HG03103 (cell line): ENCODE measurements around the gene USP28.
"Not testable (repeated sequence)": the region's sequence is repeated elsewhere in the genome, so short reads cannot be mapped to it uniquely, and the experiment has no call there.

Experiments
- ATAC-seq: cut with Tn5 transposase; IDR thresholded peaks from one replicate; pipeline ENCODE4 v1.9.1; 2021; ENCODE audit warnings: low read depth; ENCODE audit not compliant: unreplicated experiment

USP28 gene

GRCh38 chr11:113838005-113838404 lies 37.4 kb downstream of the USP28 start:
- ATAC-seq, result no peak

DNA sequence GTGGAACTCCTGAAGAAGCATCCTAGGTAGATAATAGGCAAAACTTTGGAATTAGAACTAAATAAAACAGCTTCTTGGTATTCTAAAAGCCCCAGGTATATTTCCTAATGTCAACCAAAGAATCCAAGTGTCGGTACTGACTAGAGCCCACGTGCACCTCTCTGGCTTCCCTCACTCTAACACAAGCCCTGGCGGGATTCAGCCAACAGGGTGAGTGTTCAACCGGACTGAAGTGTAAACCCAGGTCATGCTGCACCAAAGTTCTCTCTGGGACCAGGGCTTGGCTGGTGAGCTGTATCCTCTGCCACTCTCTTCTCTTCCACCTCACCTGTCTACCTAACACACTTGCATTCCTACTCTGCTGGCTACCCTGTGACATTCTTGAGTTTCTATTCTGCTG lies 40.1 kb downstream of the USP28 start:
- no peak for ATAC-seq

GRCh38 chr11:113833151-113833550 lies 42.2 kb downstream of the USP28 start:
- ATAC-seq, result no peak

GRCh38 chr11:113831314-113831713 lies 44.1 kb downstream of the USP28 start:
- ATAC-seq, result peak; percentile 96

DNA sequence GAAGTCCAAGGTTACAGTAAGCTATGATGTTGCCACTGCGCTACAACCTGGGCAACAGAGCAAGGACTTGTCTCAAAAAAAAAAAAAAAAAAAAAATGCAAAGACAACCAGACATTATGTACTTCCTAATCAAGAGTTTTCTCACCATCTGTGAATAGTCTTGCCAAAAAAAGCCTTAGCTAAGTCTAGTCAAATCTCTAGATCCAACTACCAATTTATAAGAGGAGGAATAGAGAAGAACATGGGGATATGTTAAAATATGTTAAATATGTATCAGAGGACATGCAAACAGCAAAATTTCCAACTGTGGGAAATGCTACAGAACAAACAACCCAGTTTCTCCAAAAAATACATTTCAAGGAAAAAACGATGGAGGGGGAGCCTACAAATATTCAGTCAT lies 45.6 kb downstream of the USP28 start:
- ATAC-seq, result no peak

- ATAC-seq, result no peak
Measured at GRCh38 chr11:113828191-113828590, 47.2 kb downstream of the USP28 start.

- ATAC-seq, result no peak
Measured at GRCh38 chr11:113827477-113827876, 47.9 kb downstream of the USP28 start.

DNA sequence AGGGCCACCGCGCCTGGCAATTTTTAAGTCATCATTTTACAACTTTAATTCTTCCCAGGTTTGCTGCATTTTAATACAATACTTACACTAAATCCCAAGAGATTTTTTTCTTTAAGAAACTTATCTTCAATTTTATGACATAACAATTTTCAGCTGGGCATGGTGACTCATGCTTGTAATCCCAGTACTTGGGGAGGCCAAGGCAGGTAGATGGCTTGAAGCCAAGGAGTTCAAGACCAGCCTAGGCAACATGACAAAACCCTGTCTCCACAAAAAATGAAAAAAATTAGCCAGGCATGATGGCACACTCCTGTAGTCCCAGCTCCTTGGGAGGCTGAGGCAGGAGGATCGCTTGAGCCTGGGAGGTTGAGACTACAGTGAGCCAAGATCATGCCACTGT lies 56.9 kb downstream of the USP28 start:
- no peak for ATAC-seq

- no peak for ATAC-seq
Measured at GRCh38 chr11:113817626-113818025, 57.7 kb downstream of the USP28 start.

DNA sequence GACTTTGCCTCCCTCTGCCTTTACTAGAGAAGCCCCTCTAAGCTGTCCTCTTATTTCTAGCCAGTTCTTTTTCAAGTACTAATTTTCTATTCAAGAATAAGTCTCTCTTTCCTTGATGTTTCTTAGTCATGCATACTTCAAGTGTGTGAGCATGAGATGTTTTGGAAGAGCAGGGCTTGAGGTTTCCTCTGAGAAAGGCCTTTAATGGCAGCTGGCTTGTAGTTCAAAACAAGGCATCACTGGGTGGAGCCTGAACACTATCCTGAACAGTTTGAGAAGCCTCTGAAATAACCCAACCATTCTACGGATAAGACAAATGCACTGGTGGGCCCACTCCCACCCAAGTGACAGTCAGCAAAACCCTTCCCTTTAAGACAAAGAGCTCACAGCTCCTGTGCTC lies 58.2 kb downstream of the USP28 start:
- ATAC-seq, result no peak

- ATAC-seq, result no peak
Measured at GRCh38 chr11:113814181-113814580, 61.2 kb downstream of the USP28 start.

GRCh38 chr11:113808931-113809330 lies 66.4 kb downstream of the USP28 start:
- no peak for ATAC-seq

DNA sequence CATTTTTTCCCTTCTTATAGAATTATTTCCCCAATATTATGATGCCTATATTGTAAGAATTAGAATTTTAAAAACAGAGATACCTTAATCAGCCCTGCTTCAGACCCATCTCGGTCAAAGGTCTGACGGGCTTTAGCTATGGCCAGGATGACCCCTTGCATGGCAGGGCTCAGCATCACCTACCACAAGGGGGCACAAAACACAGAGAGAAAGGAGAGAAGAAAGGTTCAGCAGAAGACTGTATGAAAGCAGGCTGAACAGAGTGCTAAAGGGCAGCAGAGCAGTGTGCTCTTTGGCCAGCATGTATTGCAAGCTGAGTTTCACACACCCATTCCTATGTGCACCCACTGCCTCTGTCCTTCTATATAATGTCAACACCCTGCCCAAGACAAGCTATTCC lies 69.0 kb downstream of the USP28 start:
- ATAC-seq, result peak; percentile 54

DNA sequence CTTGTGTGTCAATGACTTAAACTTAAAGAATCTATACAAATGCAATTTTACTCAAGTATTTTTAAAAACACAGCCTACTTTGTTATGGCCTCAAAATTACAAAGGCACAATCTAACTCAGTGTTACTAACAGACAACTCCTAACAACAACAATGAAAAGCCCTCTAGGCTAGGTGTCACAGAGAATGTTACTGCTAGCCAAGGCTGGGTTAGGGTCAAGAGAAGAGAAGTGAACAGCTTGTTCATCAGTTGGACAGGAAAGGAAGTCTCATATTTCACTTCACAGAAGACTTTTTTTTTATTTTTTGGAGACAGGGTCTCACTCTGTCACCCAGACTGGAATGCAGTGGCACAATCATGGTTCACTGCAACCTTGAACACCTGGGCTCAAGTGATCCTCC lies 69.7 kb downstream of the USP28 start:
- ATAC-seq, result no peak

DNA sequence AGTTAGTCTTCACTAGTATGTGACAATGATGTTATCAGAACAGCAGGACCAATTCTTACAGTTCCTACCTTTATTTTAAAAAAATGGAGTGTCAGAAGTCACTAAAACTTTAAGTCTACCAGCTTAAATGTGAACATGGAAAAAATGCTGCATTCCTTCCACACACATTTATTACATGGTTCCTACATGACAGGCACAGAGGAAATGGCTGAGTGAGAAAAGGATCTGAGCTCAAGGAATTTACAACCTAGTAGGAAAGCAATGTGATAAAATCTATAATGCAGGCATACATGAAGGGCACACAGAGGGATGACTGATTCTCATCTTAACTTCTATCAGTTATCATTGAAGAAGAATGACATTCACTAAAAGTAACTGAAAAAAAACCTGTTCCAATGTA lies 72.8 kb downstream of the USP28 start:
- no peak for ATAC-seq

GRCh38 chr11:113796663-113797259 lies 78.6 kb downstream of the USP28 start:
- no peak for ATAC-seq

DNA sequence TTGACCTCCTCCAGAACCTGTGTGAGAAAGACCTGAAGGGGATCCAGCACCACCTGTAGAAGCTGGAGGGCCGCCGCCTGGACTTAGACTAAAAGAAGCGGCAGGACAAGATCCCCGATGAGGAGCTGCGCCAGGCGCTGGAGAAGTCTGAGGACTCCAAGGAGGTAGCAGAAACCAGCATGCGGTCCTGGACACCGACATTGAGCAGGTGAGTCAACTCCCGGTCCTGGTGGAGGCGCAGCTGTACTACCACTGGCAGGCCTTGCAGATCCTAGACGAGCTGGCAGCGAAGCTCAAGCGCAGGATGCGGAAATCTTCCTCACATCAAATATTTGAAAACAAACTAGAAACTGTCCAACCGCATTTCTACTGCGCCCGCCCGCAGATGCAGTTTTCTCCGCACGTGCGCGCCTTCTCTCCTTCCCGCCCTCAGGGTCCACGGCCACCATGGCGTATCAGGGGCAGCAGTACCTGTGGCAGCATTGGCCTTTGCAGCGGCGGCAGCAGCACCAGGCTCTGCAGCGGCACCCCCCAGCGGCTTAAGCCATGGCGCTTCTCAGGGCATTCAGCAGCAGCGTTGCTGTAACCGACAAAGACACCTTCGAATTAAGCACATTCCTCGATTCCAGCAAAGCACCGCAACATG lies 85.6 kb downstream of the USP28 start:
- ATAC-seq, result no peak

DNA sequence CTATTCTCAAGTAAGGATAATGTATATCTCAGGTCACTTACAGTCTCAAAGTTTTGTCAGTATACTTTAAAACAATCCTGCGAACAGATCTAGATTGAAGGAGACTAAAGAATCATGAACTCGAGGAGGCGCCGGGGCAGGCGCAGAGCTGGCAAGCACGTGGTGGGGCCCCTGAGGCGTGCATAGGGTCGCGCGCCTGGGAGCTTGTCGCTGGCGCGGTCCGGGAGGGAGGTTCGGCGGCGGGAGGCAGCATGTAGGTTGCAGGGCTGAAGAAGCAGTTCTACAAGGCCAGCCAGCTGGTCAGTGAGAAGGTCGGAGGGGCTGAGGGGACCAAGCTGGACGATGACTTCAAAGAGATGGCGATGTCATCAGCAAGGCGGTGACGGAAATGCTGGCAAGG lies 86.4 kb downstream of the USP28 start:
- not testable (repeated sequence) for ATAC-seq

DNA sequence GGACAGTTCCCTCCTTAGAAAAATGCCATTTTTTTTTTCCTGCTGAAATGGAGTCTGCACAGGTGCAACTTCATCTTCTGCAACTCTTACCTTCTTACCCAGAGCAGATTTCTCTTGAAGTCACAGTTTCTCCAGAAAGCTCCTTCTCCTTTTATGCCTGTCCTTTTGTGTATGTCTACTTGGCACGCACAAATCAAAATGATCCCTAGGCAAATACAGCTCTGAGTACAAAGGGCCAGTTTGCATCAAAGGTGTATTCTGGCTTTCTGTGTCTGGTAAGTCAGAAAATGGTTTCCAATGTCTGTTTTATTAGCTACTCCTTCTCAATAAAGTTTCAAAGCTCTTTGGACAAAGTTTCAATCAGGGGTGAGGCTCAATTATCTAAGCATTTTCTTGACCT lies 93.2 kb downstream of the USP28 start:
- ATAC-seq, result no peak

DNA sequence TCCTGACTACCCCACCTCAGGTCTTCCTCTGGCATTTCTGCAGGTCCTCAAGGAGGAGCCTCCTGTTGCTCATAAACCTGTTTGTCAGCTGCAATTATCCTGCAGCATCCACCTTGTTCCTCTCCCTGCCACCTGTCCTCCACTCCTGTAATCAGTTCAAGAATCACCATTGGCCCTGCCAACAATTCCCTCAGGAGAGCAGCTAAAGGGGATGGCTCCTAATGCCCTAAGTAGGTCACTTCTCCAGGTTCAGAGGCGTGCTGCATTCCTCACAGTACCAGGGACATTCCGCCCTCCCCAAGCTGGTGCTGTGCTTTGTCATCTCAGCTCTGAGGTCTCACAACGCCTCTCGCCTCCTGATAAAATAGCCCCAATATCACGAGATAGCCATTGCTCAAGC lies 93.7 kb downstream of the USP28 start:
- no peak for ATAC-seq

DNA sequence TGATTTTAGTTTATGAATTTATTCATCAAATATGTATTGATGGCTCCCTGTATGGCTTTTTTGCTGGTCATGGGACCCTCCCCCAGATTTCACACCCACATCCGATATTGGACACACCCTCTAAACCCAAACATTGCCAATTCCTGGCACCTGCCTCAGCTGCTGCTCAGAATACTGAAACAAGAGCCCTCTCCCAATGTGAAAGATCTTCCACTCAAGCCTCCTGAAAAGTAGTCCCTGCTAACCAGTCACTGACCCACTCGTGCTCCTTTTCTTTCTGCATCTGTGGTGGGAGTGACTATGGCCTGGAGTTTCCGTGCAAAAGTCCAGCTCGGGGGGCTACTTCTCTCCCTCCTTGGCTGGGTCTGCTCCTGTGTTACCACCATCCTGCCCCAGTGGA lies 95.9 kb downstream of the USP28 start, which contains the start of gene CLDN25:
TSS of gene CLDN25 (plus strand) at position 301 of the 400 bp plus-strand sequence. CDS start at position 301, 0 bp downstream.
- no peak for ATAC-seq

DNA sequence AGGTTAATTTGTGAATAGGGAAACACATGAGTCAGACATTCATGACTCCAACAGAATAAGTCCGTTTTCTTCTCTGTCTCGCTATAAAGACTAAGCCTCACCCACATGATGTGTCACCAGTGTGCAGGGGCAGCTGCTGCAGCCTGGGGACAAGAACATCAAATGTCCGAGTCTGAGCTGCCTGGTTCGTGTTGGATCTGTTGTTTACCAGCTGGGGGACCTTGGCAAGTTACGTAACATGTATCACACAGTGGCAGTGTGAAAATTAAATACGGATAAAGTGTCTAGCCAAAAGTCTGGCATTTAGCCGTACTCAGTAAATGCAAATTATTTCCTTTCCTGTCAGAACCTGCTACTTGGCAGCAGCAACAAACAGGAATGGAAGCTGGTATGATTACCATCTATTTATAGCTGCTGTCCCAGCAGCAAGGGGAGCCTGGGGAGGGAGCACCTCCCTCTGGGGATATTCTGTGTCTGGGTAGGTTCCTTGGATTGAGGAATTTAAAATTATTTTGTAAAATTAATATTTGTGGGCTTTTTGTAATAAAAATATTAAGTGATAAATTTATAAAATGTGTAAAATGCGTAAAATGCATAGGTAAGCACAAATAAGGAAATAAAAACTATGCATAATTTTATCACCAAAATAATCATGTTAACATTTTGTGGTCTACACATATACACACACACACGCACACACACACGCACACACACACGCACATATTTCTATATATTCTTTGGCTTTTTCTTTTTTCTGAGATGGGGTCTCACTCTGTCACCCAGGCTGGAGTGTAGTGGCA lies 97.1 kb downstream of the USP28 start:
- ATAC-seq, result no peak
